Anterior cingulate cortex (tissue), 58 donors: ENCODE measurements around the gene ACOT13.
"Not testable (repeated sequence)": the region's sequence is repeated elsewhere in the genome, so short reads cannot be mapped to it uniquely, and the experiment has no call there.

Source experiments
- DNase-seq, 58 donors: peaks; one replicate each; lab custom pipeline; 2025; lab: John Stamatoyannopoulos, UW

The ACOT13 gene

DNA sequence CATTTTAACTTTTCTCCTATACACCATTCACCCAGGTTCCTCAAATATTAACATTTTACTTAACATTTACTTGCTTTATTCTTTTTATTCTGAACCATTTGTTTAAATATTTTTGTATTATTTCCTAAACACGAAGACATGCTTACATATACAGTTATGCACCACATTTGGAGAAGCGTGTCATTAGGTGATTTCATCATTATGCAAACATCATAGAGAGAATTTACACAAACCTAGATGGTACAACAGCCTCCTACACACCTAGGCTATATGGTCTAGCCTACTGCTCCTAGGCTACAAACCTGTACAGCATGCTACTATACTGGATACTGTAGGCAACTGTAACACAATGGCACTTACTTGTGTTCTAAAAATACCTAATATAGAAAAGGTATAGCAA is 6.8 kb upstream of the ACOT13 start:
- DNase-seq = no peak

DNA sequence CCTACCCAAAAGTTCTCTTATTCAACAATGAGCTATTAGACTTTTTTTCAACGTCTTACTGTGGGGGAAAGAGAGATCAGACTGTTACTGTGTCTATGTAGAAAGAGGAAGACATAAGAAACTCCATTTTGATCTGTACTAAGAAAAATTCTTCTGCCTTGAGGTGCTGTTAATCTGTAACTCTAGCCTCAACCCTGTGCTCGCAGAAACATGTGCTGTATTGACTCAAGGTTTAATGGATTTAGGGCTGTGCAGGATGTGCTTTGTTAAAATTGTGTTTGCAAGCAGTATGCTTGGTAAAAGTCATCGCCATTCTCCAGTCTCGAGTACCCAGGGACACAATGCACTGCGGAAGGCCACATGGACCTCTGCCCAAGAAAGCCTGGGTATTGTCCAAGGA is 5.1 kb upstream of the ACOT13 start:
- peak in 1 of 58 donors; percentile 0 for DNase-seq

DNA sequence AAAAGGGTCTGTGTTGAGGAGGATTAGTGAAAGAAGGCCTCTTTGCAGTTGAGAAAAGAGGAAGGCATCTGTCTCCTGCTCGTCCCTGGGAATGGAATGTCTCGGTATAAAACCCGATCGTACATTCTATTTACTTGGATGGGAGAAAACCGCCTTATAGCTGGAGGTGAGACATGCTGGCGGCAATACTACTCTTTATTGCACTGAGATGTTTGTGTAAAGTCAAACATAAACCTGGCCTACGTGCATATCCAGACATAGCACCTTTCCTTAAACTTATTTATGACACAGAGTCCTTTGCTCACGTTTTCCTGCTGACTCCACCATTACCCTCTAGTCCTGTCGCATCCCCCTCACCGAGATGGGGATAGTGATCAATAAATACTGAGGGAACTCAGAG is 4.6 kb upstream of the ACOT13 start:
- no peak for DNase-seq

DNA sequence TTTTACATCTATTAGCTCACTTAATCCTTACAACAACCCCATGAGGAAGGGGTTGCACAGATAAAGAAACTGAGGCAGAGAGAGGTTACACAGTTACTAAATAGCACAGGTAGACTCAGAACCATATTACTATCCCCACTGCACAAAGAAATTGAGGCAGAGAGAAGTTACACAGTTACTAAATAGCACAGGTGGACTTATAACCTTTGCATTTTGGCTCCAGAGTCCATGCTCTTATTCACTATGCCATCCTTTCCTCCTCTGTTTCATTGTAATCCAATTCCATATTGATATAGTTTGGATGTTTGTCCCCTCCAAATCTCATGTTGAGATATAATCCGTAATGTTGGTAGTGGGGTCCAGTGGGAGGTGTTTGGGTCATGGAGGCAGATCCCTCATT is 3.7 kb upstream of the ACOT13 start:
- DNase-seq = no peak

DNA sequence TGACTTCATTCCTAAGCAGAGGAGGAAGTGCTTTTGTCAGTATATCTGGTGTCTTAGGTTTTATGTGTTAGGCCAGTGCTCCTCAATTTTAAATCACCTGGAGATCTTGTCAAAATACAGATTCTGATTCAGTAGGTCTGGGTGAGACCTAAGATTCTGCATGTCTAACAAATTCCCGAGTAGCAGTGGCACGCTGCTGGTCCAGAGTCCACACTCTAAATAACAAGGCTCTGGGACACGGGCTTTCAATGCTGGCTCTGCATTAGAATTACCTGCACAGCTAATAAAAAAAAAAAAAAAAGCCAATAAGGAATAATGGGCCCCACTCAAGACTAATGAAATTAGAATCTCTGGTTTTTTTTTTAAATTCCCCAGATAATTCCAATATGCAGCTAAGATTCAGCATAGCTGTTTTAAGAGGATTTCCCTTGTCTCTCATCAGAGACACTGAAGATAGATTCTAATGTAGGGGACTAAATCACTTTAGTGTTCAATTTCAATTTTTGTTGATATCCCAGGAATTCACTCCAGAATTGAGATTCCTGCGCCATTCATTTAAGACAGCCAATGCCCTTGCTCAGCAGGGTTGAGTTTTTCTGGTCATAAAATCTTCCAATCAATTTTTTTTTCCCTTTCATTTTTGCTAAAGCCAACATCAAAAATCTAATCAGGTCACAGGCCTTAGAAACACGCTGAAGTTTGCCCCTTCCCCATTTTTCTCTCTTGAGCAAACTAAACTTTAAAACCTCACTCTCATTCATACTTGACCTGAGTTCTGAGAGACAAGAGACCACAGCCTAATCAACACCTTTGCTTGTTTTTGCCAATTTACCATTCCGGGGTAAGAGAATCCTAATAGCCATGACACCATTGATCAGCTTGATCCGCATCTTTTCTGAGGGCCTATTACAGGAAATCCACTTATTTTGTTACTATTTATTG is 2.6 kb upstream of the ACOT13 start:
- no peak for DNase-seq

DNA sequence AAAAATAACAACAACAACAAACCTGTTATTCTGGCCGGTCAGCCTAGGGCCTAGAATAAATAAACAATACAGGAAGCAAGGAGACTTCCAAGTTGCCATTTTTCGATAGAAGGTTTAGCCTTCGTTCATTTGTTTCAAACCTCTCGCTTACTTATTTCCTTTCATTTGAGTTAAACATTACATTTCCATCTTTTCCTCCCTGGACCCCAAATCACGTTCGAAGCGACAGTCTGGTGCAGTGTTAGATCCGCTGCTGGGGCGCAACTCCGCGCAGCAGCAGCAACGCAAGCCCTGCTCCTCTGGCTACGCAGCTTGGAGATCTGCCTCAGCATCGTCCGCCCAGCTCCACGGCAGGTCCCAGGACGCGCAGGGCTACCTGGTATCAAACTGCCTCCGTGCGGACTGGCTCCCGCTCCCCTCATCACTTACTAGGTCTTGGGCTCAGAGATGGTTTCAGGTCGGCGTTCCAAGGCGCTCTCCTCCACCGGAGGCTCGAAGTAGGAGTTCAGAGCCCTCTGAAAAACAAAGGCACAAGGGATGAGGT is 708 bp upstream of the ACOT13 start:
- peak in 36 of 58 donors; percentile 22 to 74 (median 53) for DNase-seq

DNA sequence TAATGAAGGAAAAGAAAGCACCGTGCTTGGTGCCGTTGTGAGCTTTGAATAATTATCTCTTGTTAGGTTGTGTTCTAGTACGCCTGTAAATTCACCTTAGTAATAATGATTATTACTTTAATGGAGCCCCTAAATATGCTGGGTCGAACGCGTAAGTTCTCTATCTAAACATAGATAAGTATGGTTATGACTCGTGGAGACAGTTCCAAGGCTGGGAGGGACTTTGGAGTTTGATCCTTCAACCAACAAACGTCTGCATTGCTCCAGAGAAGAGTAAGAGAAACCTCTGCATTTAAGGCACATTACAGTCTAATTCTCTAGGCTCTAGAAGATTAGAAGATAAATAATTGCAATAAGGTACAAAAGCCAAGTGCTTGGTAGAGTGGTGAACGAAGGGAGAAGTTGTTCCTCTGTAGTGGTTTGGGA is 514 bp downstream of the ACOT13 start:
- peak in 1 of 58 donors; percentile 53 for DNase-seq

DNA sequence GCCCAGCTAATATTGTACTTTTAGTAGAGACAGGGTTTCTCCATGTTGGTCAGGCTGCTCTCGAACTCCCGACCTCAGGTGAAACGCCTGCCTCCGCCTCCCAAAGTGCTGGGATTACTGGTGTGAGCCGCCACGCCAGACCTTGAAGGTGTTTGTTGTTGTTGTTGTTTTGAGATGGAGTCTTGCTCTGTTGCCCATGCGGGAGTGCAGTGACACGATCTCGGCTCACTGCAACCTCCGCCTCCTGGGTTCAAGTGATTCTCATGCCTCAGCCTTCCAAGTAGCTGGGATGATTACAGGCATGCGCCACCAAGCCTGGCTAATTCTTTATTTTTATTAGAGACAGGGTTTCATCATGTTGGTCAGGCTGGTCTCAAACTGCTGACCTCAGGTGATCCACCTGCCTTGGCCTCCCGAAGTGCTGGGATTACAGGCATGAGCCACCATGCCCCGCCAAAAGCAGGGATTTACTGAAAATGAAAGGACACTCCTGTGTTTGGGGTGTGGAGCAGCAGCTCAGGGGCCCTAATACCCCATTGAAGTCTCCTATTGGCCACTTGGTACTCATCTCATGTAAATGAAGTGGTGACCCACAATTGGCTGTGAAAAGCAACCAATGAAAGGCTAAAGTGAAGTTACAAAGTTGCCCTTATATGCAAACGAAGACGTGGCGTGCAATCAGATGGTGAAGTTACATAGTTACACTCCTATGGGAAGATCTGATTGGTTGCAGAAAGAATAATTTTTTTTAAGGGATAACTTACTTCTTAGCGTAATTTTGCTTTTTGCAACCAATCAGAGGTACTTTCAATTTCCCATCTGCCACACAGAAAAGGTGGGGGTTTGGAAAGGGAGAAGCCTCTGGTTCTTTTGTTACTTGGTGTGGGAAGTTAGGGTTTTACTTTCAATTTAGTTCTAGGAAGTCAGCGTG is 1.5 kb downstream of the ACOT13 start:
- not testable (repeated sequence) for DNase-seq

DNA sequence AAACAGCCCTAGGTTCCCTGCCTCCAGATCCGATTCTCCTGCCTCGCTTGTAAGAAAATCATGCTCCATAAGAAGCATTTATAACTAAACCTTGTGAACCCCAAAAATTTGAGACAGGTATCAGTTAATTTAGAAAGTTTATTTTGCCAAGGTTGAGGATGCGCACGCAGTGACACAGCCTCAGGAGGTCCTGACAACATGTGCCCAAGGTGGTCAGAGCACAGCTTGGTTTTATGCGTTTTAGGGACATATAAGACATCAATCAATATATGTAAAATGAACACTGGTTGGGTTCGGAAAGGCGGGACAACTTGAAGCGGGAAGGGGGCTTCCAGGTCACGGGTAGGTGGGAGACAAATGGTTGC is 2.1 kb downstream of the ACOT13 start:
- DNase-seq = no peak

DNA sequence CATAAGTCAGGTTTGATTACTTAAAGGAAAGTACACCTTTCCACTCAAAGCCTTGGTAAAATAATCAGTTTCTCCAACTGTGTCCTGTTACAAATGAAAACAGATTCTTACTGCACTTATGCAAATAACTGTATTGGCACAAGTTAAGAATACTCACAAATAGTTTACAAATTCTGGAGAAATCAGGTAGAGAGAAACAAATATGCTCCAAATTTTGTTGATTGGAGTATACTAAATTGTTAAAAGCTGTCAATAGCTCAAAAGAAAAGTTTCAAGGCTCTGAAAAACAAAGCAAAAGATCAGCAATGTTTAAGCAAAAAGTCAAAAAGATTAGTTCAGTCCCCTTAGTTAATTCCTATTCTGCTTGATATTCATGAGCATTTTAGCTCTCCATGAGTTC is 3.6 kb downstream of the ACOT13 start:
- DNase-seq = not testable (repeated sequence)

DNA sequence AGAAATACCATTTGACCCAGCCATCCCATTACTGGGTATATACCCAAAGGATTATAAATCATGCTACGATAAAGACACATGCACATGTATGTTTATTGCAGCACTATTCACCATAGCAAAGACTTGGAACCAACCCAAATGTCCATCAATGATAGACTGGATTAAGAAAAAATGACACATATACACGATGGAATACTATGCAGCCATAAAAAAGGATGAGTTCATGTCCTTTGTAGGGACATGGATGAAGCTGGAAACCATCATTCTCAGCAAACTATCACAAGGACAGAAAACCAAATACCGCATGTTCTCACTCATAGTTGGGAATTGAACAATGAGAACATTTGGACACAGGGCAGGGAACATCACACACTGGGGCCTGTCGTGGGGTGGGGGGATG is 4.2 kb downstream of the ACOT13 start:
- not testable (repeated sequence) for DNase-seq

DNA sequence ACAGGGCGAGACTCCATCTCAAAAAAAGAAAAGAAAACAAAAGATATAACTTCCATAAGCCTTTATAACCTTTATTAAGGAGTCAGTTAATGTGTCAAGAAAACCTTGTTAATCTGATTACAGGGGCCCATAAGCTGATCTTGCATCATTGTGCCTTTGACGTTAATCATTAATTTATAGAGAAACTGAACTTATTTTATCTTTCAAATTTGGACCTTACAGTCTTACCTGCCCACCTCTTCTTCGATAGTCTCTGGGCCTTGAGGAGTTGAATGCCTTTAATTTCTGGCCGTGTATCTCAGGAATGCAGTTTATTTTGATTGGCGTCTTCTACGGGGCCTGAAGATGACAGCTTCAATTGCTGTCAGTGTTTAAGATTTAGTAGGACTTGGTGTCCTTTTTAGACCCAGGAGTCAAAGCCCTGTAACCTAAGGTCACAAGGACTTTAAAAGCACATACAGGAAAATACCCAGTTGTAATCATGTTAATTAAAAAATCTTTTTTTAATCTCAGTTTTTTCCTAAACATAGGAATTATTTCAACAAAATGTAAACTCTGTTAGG is 5.8 kb downstream of the ACOT13 start:
- DNase-seq = no peak

DNA sequence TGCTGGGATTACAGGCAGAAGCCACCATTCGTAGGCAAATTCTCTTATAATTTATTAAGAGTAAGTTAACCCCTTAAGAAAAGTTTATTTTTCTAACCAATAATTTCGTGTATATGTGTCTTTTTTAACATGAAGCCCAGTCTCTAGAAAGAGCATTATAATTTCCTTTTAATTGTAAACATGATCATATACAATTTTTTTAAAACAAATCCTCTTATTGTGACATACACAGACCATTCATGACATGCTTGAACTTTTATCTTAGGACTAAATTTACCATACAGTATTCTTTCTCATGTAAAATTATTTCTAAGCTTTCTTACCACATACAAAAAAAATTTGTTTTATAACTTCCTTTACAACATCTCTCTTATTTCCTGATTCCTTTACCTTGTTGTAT is 6.7 kb downstream of the ACOT13 start:
- no peak for DNase-seq

DNA sequence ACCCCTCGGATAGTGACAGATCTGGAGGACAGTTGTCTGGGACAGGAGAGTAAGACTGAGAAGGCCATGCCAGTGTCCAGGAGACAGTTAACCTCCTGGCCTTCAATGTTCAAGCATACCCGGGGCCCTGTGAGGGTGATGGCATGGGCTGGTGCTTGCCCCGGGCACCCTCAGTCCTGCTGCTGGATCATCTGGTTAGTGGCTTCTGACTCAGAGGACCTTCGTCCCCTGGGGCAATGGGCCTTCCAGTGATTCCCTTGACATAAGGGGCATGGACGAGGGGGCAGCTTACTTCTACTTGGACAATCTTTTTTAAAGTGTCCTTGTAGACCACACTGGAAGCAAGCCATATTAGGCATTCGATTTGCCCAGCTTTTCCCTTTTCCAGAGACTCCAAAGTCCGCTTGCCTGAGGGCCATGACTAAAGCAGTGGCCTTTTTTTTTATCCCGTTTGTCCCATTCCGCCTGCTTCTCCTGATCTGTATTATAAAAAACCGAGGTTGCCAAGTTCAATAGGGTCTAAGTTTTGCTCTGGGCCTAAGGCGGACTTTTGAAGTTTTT is 12.0 kb downstream of the ACOT13 start:
- DNase-seq = not testable (repeated sequence)

DNA sequence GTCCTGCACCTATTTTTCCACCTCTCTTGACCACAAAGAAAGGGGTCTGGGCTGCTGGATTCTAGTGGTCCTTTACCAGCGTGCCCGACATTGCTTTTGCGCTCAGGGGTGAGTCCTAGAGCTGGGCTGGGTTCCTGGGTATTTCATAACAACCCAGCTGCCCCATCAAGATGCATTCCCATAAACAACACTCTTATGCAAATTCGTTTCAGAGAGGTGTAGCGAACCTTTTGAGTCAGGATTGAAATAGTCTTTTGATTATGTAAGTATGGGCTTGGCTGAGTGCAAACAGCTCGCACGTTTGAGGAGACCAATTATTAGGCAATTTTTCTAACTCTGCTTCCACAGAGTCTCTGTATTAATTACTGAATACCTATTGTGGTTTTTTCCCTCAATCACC is 13.7 kb downstream of the ACOT13 start:
- DNase-seq = no peak

DNA sequence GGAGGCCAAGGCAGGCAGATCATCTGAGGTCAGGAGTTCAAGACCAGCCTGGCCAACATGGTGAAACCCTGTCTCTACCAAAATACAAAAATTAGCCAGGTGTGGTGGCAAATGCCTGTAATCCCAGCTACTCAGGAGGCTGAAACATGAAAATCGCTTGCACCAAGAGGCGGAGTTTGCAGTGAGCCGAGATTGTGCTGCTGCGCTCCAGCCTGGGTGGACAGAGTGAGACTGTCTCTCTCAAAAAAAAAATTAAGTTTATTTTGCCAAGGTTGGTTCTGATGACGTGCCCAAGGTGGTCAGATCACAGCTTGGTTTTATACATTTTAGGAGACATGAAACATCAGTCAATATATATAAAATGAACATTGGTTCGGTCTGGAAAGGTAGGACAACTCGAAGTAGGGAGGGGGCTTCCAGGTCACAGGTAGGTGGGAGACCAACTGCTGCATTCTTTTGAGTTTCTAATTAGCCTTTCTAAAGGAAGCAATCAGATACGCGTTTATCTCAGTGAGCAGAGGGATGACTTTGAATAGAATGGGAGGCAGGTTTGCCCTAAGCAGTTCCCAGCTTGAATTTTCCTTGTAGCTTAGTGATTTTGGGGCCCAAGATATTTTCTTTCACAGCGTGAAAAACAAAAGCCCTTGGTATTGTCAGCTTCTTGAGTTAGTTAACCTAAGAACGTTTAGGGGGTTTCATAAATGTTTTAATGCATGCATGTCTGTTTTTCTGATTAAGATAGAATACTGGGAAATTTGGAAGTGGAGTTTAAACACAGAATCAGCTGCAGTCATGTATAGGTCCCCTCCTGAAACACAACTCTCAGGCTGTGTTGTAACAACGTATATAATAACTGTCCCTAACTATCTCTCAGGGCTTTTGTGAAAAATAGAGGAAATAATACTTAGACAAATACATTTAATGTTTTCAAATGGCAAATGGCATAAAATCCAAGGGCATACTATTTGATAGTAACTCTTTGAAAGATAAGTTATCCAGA is 16.7 kb downstream of the ACOT13 start:
- DNase-seq = no peak

DNA sequence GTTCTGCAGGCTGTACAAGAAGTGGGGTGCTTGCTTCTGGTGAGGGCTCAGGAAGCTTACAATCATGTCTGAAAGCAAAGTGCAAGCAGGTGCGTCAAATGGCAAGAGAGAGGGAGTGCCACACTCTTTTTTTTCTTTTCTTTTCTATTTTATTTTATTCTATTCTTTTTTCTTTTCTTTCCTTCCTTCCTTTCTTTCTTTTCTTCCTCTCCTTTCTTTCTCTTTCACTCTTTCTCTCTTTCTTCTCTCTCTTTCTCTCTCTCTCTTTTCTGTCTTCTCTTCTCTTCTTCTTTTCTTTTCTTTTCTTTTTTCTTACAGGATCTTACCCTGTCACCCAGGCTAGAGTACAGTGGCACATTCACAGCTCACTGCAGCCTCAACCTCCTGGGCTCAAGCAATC is 19.5 kb downstream of the ACOT13 start:
- DNase-seq = no peak

DNA sequence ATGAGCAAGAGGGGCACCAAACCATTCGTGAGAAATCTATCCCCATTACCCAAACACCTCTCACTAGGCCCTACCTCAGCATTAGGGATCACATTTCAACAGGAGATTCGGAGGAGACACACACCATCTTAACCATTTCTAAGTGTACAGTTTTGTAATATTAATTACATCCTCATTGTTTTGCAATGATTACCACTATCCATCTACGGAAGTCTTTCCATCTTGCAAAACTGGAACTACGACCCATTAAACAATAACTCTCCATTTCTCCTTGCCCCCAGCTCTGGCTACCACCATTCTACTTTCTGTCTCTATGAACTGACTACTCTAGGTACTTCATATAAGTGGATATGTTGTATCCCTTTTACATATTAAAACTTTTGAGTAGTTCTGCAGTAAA is 20.1 kb downstream of the ACOT13 start:
- DNase-seq = no peak

DNA sequence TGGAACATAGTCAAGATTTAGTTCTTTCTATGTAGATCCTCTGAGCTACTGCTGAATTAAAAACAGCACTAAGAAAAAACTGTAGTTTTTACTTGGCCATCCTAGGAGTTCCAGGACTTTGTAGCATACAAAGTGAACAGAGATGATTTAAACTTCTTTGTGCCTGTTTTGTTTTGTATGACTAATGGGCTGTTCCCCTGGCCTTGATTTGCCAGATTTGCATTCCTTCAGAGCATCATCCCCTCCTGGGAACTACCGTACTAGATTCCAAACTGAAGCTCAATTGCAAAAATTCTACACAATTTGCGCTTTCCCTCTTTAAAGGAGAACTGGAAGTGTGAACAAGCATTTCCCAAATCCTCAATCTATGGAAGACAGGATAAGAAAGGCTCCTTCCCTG is 23.1 kb downstream of the ACOT13 start:
- DNase-seq = no peak
